Right ventricle myocardium superior (tissue), 1 donor: ENCODE measurements around the gene ERG28. TPM values are rescaled to one million over a fixed set of nuclear protein-coding genes. Genes with fewer than 3 reads are reported as not detected.
"Not testable (repeated sequence)": the region's sequence is repeated elsewhere in the genome, so short reads cannot be mapped to it uniquely, and the experiment has no call there.

Experiments used
- ATAC-seq: fragments of 200-7000 bp; cut with Tn5 transposase; one replicate; pipeline ENCODE4 v1.9.1; 2020; ENCODE audit warnings: mild to moderate bottlenecking; ENCODE audit not compliant: poor library complexity
- DNase-seq: peaks from one replicate; pipeline ENCODE4 v3.0.0-alpha.2; 2020
- intact Hi-C: fragments of 100-400 bp; cut with DNase I; formaldehyde crosslinking; loops from one replicate; pipeline ENCODE4 v1.11.2; 2022
- long read RNA-seq: library from polyadenylated mRNA; unstranded; transcript quantifications from one replicate; pipeline ENCODE4 v2.0.0, GENCODE V29; 2021
- total RNA-seq: library from RNA; stranded (reverse); fragmentation: NEBNext Ultra II Directional; extraction: Animal tissue kit (Norgen Biotek cat#: 25700); gene quantifications from one replicate; pipeline ENCODE4 v1.2.1, GENCODE V29; 2021
- donor health status: DM: no; HTN: yes; CAD: no; lungs with severe emphysema.

ERG28 gene
- total RNA-seq, result 5.9 TPM
- long read RNA-seq, transcript ERG28-201 (5 exons, 2,633 nt), result major isoform, 16 of 17 reads
- long read RNA-seq, partial matches to known transcripts, result 0 of 17 reads
- long read RNA-seq, other reads (novel, unspliced or antisense), result 1 of 17 reads

GRCh38 chr14:75660630-75661498 lies at the start of gene ERG28, which contains the start of gene TTLL5:
Gene ERG28 (minus strand): TSS chr14:75660876. CDS start chr14:75657502, 3,374 bp downstream.
Gene TTLL5 (plus strand): TSS chr14:75661246. CDS start chr14:75663150, 1,904 bp downstream.
- intact Hi-C loops, result no loop called here
- ATAC-seq, result peak; percentile 97
- peak; percentile 98 for DNase-seq

GRCh38 chr14:75709207-75709812 lies 48.6 kb upstream of the ERG28 start:
- DNase-seq, result peak; percentile 76
- peak; percentile 83 for ATAC-seq
- intact Hi-C loops, result loop anchor here (2.0 kb wide), 1 partner anchor 275 kb away; the partner anchor contains the start of gene IFT43

GRCh38 chr14:75705014-75705413 lies 44.3 kb upstream of the ERG28 start:
- ATAC-seq, result no peak
- DNase-seq, result no peak
- intact Hi-C loops, result no loop called here

GRCh38 chr14:75703467-75703866 lies 42.8 kb upstream of the ERG28 start:
- ATAC-seq (no peak), DNase-seq (no peak)
- intact Hi-C loops, result no loop called here

GRCh38 chr14:75702616-75703261 lies 42.1 kb upstream of the ERG28 start:
- intact Hi-C loops, result no loop called here
- DNase-seq (no peak), ATAC-seq (peak; percentile 62)

GRCh38 chr14:75702122-75702521 lies 41.4 kb upstream of the ERG28 start:
- ATAC-seq (peak; percentile 85), DNase-seq (no peak)
- intact Hi-C loops, result no loop called here

GRCh38 chr14:75700295-75700694 lies 39.6 kb upstream of the ERG28 start:
- intact Hi-C loops, result no loop called here
- no peak for ATAC-seq
- DNase-seq, result no peak

- DNase-seq (no peak), ATAC-seq (no peak)
- intact Hi-C loops, result no loop called here
These were observed 38.7 kb upstream of the ERG28 start for GRCh38 chr14:75699331-75699730.

GRCh38 chr14:75697918-75698317 lies 37.2 kb upstream of the ERG28 start:
- ATAC-seq, result no peak
- intact Hi-C loops, result no loop called here
- no peak for DNase-seq

- intact Hi-C loops, result no loop called here
- ATAC-seq (no peak), DNase-seq (no peak)
These were observed 36.7 kb upstream of the ERG28 start for GRCh38 chr14:75697386-75697785.

- DNase-seq, intact Hi-C loops, ATAC-seq: not testable (repeated sequence)
These were observed 34.3 kb upstream of the ERG28 start for GRCh38 chr14:75695025-75695424.

GRCh38 chr14:75690010-75690409 lies 29.3 kb upstream of the ERG28 start:
- no peak for ATAC-seq
- intact Hi-C loops, result no loop called here

GRCh38 chr14:75689012-75689411 lies 28.3 kb upstream of the ERG28 start:
- DNase-seq (peak; percentile 64), ATAC-seq (peak; percentile 71)
- intact Hi-C loops, result no loop called here

More at GRCh38 chr14:75690010-75690409, 29.3 kb upstream of the ERG28 start:
- DNase-seq, result no peak

GRCh38 chr14:75685910-75686309 lies 25.2 kb upstream of the ERG28 start:
- DNase-seq (no peak), ATAC-seq (no peak)
- intact Hi-C loops, result no loop called here

GRCh38 chr14:75675265-75675960 lies 14.7 kb upstream of the ERG28 start:
- no peak for ATAC-seq
- intact Hi-C loops, result no loop called here
- no peak for DNase-seq

GRCh38 chr14:75673345-75674035 lies 12.8 kb upstream of the ERG28 start:
- DNase-seq (no peak), ATAC-seq (no peak)
- intact Hi-C loops, result no loop called here

GRCh38 chr14:75672605-75673192 lies 12.0 kb upstream of the ERG28 start:
- ATAC-seq (no peak), DNase-seq (no peak)
- intact Hi-C loops, result no loop called here
